HCT116 (cell line): Measurements from ENCODE around the gene SUGP2. TPM values are rescaled to one million over a fixed set of nuclear protein-coding genes. Genes with fewer than 3 reads are reported as not detected.

Experiments used
- ATAC-seq: fragments of 200-7000 bp; cut with Tn5 transposase; 2 replicates; pipeline ENCODE4 v1.9.1; 2020; ENCODE audit warnings: mild to moderate bottlenecking, moderate library complexity
- BruUV-seq: library from RNA; stranded (reverse); fragments of 400-500 nt; replicated peaks from 2 replicates; lab custom pipeline; 2021; lab: Mats Ljungman, UMichigan
- CTCF ChIA-PET: fragments of 300-600 bp; sonication (Branson Sonifier 250); formaldehyde crosslinking; loops from one replicate; lab custom pipeline; 2021; ENCODE audit warnings: antibody characterized with exemption; lab: Charles Lee
- POLR2A ChIA-PET: fragments of 300-600, 350-600 bp; sonication (Branson Sonifier 250); formaldehyde crosslinking; loops from one replicate; lab custom pipeline; 2021; ENCODE audit warnings: antibody characterized with exemption; lab: Charles Lee
- RAD21 ChIA-PET, 2 experiments: fragments of 300-600 bp; sonication (Branson Sonifier 250); formaldehyde crosslinking; loops; one replicate each; lab custom pipeline; 2023; ENCODE audit warnings: low total read pairs in 2 of 2; ENCODE audit not compliant: uncharacterized antibody in 2 of 2, unreplicated experiment in 2 of 2, low non-redundant PET in 1 of 2; lab: Charles Lee
- DNase-seq: peaks from one replicate; pipeline ENCODE4 v3.0.0-alpha.2; 2010; ENCODE audit warnings: low read depth, low spot score
- H2AFZ ChIP-seq: fragments of 200-600 bp; shearing (Covaris generic), sonication (generic); 2 replicates; pipeline ENCODE4 v1.6.1; 2017; ENCODE audit warnings: low read depth, mixed run types, mixed read lengths, antibody characterized with exemption, low read length; ENCODE audit not compliant: poor library complexity, severe bottlenecking
- H3K27ac ChIP-seq: 2 replicates; pipeline ENCODE4 v1.5.1; 2012; ENCODE audit warnings: low read depth, low read length
- H3K27me3 ChIP-seq: fragments of 200-600 bp; sonication (generic); 2 replicates; pipeline ENCODE4 v1.6.1; 2016; ENCODE audit warnings: mixed run types, low read length, mixed read lengths; ENCODE audit not compliant: insufficient read depth
- H3K36me3 ChIP-seq, 2 experiments: fragments of 200-500 bp in 1 of 2; fragments of 200-600 bp in 1 of 2; sonication (Bioruptor generic) in 1 of 2; sonication (generic) in 1 of 2; 2 replicates each; pipeline versions ENCODE4 v1.5.1 to v1.6.1; 2014 to 2016; ENCODE audit warnings: low read length in 2 of 2, inconsistent platforms in 1 of 2, mixed read lengths in 1 of 2, mixed run types in 1 of 2; ENCODE audit not compliant: insufficient read depth in 2 of 2, control insufficient read depth in 1 of 2
- H3K4me1 ChIP-seq, 2 experiments: fragments of 200-600 bp in 1 of 2; sonication (generic) in 1 of 2; 2 replicates each; pipeline versions ENCODE4 v1.5.1 to v1.6.1; 2012 to 2017; ENCODE audit warnings: low read length in 2 of 2, inconsistent platforms in 1 of 2, mild to moderate bottlenecking in 1 of 2, mixed read lengths in 1 of 2, mixed run types in 1 of 2, moderate library complexity in 1 of 2; ENCODE audit not compliant: insufficient read depth in 2 of 2, control insufficient read depth in 1 of 2
- H3K4me2 ChIP-seq: fragments of 200-600 bp; sonication (generic); 2 replicates; pipeline ENCODE4 v1.6.1; 2017; ENCODE audit warnings: mixed run types, low read length, mixed read lengths
- H3K4me3 ChIP-seq, 2 experiments: fragments of 200-600 bp in 1 of 2; sonication (generic) in 1 of 2; replicated peaks in 1 of 2; 2 replicates each; pipeline ENCODE4 v1.5.1; 2011 to 2016; ENCODE audit warnings: low read length in 2 of 2, control low read depth in 1 of 2, low read depth in 1 of 2, mild to moderate bottlenecking in 1 of 2, mixed read lengths in 1 of 2, mixed run types in 1 of 2
- H3K79me2 ChIP-seq: fragments of 200-600 bp; sonication (generic); 2 replicates; pipeline ENCODE4 v1.6.1; 2017; ENCODE audit warnings: mild to moderate bottlenecking, mixed run types, low read length, moderate library complexity, mixed read lengths; ENCODE audit not compliant: insufficient read depth
- H3K9ac ChIP-seq: fragments of 200-600 bp; sonication (generic); 2 replicates; pipeline ENCODE4 v1.6.1; 2016; ENCODE audit warnings: low read length, mixed read lengths
- H3K9me2 ChIP-seq: fragments of 200-600 bp; sonication (generic), shearing (Covaris generic); 2 replicates; pipeline ENCODE4 v1.6.1; 2017; ENCODE audit warnings: mixed run types, mild to moderate bottlenecking, moderate library complexity; ENCODE audit not compliant: insufficient read depth
- H3K9me3 ChIP-seq, 2 experiments: fragments of 200-500 bp in 1 of 2; fragments of 200-600 bp in 1 of 2; sonication (Bioruptor generic) in 1 of 2; sonication (generic) in 1 of 2; 2 replicates each; pipeline ENCODE4 v1.6.1; 2014 to 2017; ENCODE audit warnings: low read length in 2 of 2, mixed read lengths in 2 of 2, inconsistent platforms in 1 of 2, low read depth in 1 of 2, mild to moderate bottlenecking in 1 of 2, mixed run types in 1 of 2, moderate library complexity in 1 of 2; ENCODE audit not compliant: control insufficient read depth in 1 of 2, insufficient read depth in 1 of 2
- H4K20me1 ChIP-seq: fragments of 200-600 bp; sonication (generic), shearing (Covaris generic); 2 replicates; pipeline ENCODE4 v1.6.1; 2017; ENCODE audit warnings: mixed run types, mild to moderate bottlenecking, moderate library complexity; ENCODE audit not compliant: insufficient read depth
- ELF1 ChIP-seq: IDR thresholded peaks from 2 replicates; pipeline ENCODE4 v1.6.1; 2012; ENCODE audit warnings: low read depth, borderline replicate concordance
- EZH2phosphoT487 ChIP-seq: fragments of 200-600 bp; IDR thresholded peaks from 2 replicates; pipeline ENCODE4 v1.6.1; 2018; ENCODE audit warnings: antibody characterized with exemption, borderline replicate concordance
- JUND ChIP-seq: IDR thresholded peaks from 2 replicates; pipeline ENCODE4 v1.6.1; 2012
- MAX ChIP-seq: IDR thresholded peaks from 2 replicates; pipeline ENCODE4 v1.6.1; 2012
- POLR2A ChIP-seq: IDR thresholded peaks from 2 replicates; pipeline ENCODE4 v1.7.0; 2011; ENCODE audit warnings: borderline replicate concordance; ENCODE audit not compliant: insufficient read depth, insufficient read length; ENCODE audit errors: extremely low read depth
- RAD21 ChIP-seq: IDR thresholded peaks from 2 replicates; pipeline ENCODE4 v1.6.1; 2012; ENCODE audit warnings: low read depth, mild to moderate bottlenecking
- REST ChIP-seq: IDR thresholded peaks from 2 replicates; pipeline ENCODE4 v1.6.1; 2012; ENCODE audit warnings: low read depth
- SP1 ChIP-seq: IDR thresholded peaks from 2 replicates; pipeline ENCODE4 v1.6.1; 2012; ENCODE audit warnings: low read depth
- SRF ChIP-seq: IDR thresholded peaks from 2 replicates; pipeline ENCODE4 v1.6.1; 2012; ENCODE audit warnings: low read depth
- YY1 ChIP-seq: IDR thresholded peaks from 2 replicates; pipeline ENCODE4 v1.6.1; 2011; ENCODE audit warnings: low read length, low read depth, moderate library complexity, mild to moderate bottlenecking; ENCODE audit not compliant: insufficient replicate concordance; ENCODE audit errors: extremely low read depth
- ZFX ChIP-seq: fragments of 450-650 bp; IDR thresholded peaks from 2 replicates; pipeline ENCODE4 v1.6.1; 2017
- intact Hi-C: fragments of 100-400 bp; cut with micrococcal nuclease; formaldehyde crosslinking; loops from 2 replicates; pipeline ENCODE4 v1.10.0; 2022
- total RNA-seq: library from RNA; stranded (reverse); gene quantifications from one replicate; pipeline ENCODE4 v1.2.1, GENCODE V29; 2021; ENCODE audit not compliant: unreplicated experiment

The SUGP2 gene
- total RNA-seq, 1 experiment from 2014 or later = 82.4 TPM

- TF ChIP-seq ZFX (no peak), REST (no peak), YY1 (no peak), POLR2A (no peak)
- TF ChIP-seq, all 23 proteins: peak for 0
Measured at GRCh38 chr19:18993115-18993514, 40.2 kb downstream of the SUGP2 start (continued).

GRCh38 chr19:18992696-18993095 is 40.6 kb downstream of the SUGP2 start:
- ChIA-PET CTCF (no interaction called here), RAD21 (no interaction called here), POLR2A (no interaction called here)
- Histone ChIP-seq H3K36me3 (peaks cover 33 to 38% of the 10 kb centered on the region in 2 experiments), H3K4me2 (no peak overlapping the region), H3K9me3 (no peaks in the 10 kb centered on the region), H3K27me3 (no peaks in the 10 kb centered on the region), H3K9ac (no peak overlapping the region), H2AFZ (no peak overlapping the region), H3K27ac (no peak overlapping the region), H3K4me1 (no peaks in the 10 kb centered on the region; a peak in 1 of 4 replicates), H3K4me3 (no peak overlapping the region), H4K20me1 (no peaks in the 10 kb centered on the region), H3K9me2 (no peaks in the 10 kb centered on the region), H3K79me2 (no peaks in the 10 kb centered on the region)
- BruUV-seq = TSS peak; percentile 36
- TF ChIP-seq EZH2phosphoT487 (no peak), JUND (no peak), POLR2A (no peak), SRF (no peak), SP1 (no peak), RAD21 (no peak), ELF1 (no peak), MAX (no peak)
- intact Hi-C loops = no loop called here
- ATAC-seq (no peak), DNase-seq (no peak)
